Uterus (tissue), 4 donors: ENCODE results near the gene WDR91. TPM values are rescaled to one million over a fixed set of nuclear protein-coding genes. Genes with fewer than 3 reads are reported as not detected.

Experiments
- DNase-seq, 2 donors: peaks; one replicate each; pipeline ENCODE4 v3.0.0-alpha.2; 2019 to 2020
- H3K27ac ChIP-seq, 2 donors: fragments of 200-600 bp; sonication (generic); 1 replicate in 1 of 2; 2 replicates in 1 of 2; pipeline ENCODE4 v1.5.1; 2016 to 2018
- H3K27me3 ChIP-seq, 2 donors: fragments of 200-600 bp; sonication (generic); one replicate each; pipeline ENCODE4 v1.5.1; 2018 to 2019; ENCODE audit warnings: control low read depth in 1 of 2
- H3K36me3 ChIP-seq, 2 donors: fragments of 200-600 bp; sonication (generic); one replicate each; pipeline ENCODE4 v1.5.1; 2019; ENCODE audit warnings: control low read depth in 1 of 2
- H3K4me1 ChIP-seq, 2 donors: fragments of 200-600 bp; sonication (generic); one replicate each; pipeline ENCODE4 v1.5.1; 2018 to 2019; ENCODE audit warnings: control low read depth in 1 of 2
- H3K4me3 ChIP-seq, 2 donors: fragments of 200-600 bp; sonication (generic); 1 replicate in 1 of 2; 2 replicates in 1 of 2; pipeline ENCODE4 v1.5.1; 2018 to 2019; ENCODE audit warnings: mild to moderate bottlenecking in 1 of 2
- H3K9me3 ChIP-seq, 2 donors: fragments of 200-600 bp; sonication (generic); one replicate each; pipeline ENCODE4 v1.5.1; 2019; ENCODE audit warnings: control low read depth in 1 of 2
- CTCF ChIP-seq, 4 experiments: fragments of 200-600 bp in 2 of 4; fragments of 450-650 bp in 2 of 4; sonication (generic) in 2 of 4; IDR thresholded peaks; one replicate each; pipeline ENCODE4 v1.5.1; 2016 to 2019; ENCODE audit warnings: antibody characterized with exemption in 4 of 4, mild to moderate bottlenecking in 2 of 4, moderate library complexity in 1 of 4
- POLR2A ChIP-seq, 2 donors: fragments of 450-650 bp; IDR thresholded peaks; one replicate each; pipeline ENCODE4 v1.6.1; 2016; ENCODE audit warnings: antibody characterized with exemption in 2 of 2, mild to moderate bottlenecking in 1 of 2, moderate library complexity in 1 of 2
- intact Hi-C: fragments of 100-400 bp; cut with DNase I; formaldehyde crosslinking; loops from one replicate; pipeline ENCODE4 v1.15.1; 2023; ENCODE audit warnings: low total_unique reads
- total RNA-seq, 4 donors: library from RNA; depleted of rRNA in 3 of 4; stranded (reverse); fragments of >200 nt in 3 of 4; gene quantifications; one replicate each; pipeline versions ENCODE4 v1.1.0 to v1.2.4, GENCODE V29; 2014 to 2023
- donor health status: DM: yes; HTN: yes; CAD: no.

WDR91 gene
- total RNA-seq, 4 donors from 2014 or later, result 11.8 to 33.2 (median 17.1) TPM

- no peak overlapping the region for H3K27ac ChIP-seq
- no peak for DNase-seq
- no peak overlapping the region for H3K4me3 ChIP-seq
- intact Hi-C loops, result no loop called here
- no peaks in the 10 kb centered on the region for H3K27me3 ChIP-seq
- no peaks in the 10 kb centered on the region for H3K36me3 ChIP-seq
- H3K4me1 ChIP-seq, result no peaks in the 10 kb centered on the region
- no peaks in the 10 kb centered on the region for H3K9me3 ChIP-seq
- no peak for TF ChIP-seq CTCF (IDR thresholded peaks at IDR 0.05)
- no peak for TF ChIP-seq POLR2A (IDR thresholded peaks at IDR 0.05)
These were observed 11.9 kb downstream of the WDR91 start for GRCh38 chr7:135199439-135199838.

GRCh38 chr7:135197906-135198655, 13.2 kb downstream of the WDR91 start:
- no peaks in the 10 kb centered on the region for H3K27me3 ChIP-seq
- no peaks in the 10 kb centered on the region for H3K4me1 ChIP-seq
- no peak overlapping the region for H3K4me3 ChIP-seq
- H3K36me3 ChIP-seq, result no peaks in the 10 kb centered on the region
- TF ChIP-seq CTCF (IDR thresholded peaks at IDR 0.05), result no peak
- TF ChIP-seq POLR2A (IDR thresholded peaks at IDR 0.05), result no peak
- intact Hi-C loops, result no loop called here
- no peak overlapping the region for H3K27ac ChIP-seq
- DNase-seq, result no peak
- no peaks in the 10 kb centered on the region for H3K9me3 ChIP-seq

GRCh38 chr7:135197343-135197742, 14.0 kb downstream of the WDR91 start:
- no peak for TF ChIP-seq POLR2A (IDR thresholded peaks at IDR 0.05)
- no peak for TF ChIP-seq CTCF (IDR thresholded peaks at IDR 0.05)
- H3K27ac ChIP-seq, result no peak overlapping the region
- intact Hi-C loops, result no loop called here

GRCh38 chr7:135195968-135196629, 15.2 kb downstream of the WDR91 start:
- H3K4me3 ChIP-seq, result no peak overlapping the region
- H3K4me1 ChIP-seq, result no peaks in the 10 kb centered on the region
- intact Hi-C loops, result no loop called here
- no peak overlapping the region for H3K27ac ChIP-seq
- no peak for TF ChIP-seq CTCF (IDR thresholded peaks at IDR 0.05)
- TF ChIP-seq POLR2A (IDR thresholded peaks at IDR 0.05), result no peak
- no peaks in the 10 kb centered on the region for H3K9me3 ChIP-seq
- DNase-seq, result no peak
- H3K27me3 ChIP-seq, result no peaks in the 10 kb centered on the region
- H3K36me3 ChIP-seq, result no peaks in the 10 kb centered on the region

More at GRCh38 chr7:135197343-135197742, 14.0 kb downstream of the WDR91 start:
- no peak overlapping the region for H3K4me3 ChIP-seq
- no peaks in the 10 kb centered on the region for H3K27me3 ChIP-seq
- no peaks in the 10 kb centered on the region for H3K36me3 ChIP-seq
- H3K4me1 ChIP-seq, result no peaks in the 10 kb centered on the region
- no peaks in the 10 kb centered on the region for H3K9me3 ChIP-seq
- no peak for DNase-seq

- intact Hi-C loops, result no loop called here
These were observed 16.2 kb downstream of the WDR91 start for GRCh38 chr7:135195156-135195555.

More at GRCh38 chr7:135195156-135195555, 16.2 kb downstream of the WDR91 start:
- no peak overlapping the region for H3K27ac ChIP-seq
- no peaks in the 10 kb centered on the region for H3K4me1 ChIP-seq
- H3K4me3 ChIP-seq, result no peak overlapping the region
- H3K27me3 ChIP-seq, result no peaks in the 10 kb centered on the region
- TF ChIP-seq CTCF (IDR thresholded peaks at IDR 0.05), result no peak
- no peak for TF ChIP-seq POLR2A (IDR thresholded peaks at IDR 0.05)
- H3K9me3 ChIP-seq, result no peaks in the 10 kb centered on the region
- no peak for DNase-seq
- H3K36me3 ChIP-seq, result no peaks in the 10 kb centered on the region
